8988T (cell line): Measurements from ENCODE around the gene WNK1.
"Not testable (repeated sequence)": the region's sequence is repeated elsewhere in the genome, so short reads cannot be mapped to it uniquely, and the experiment has no call there.

Source experiments
- DNase-seq: peaks from one replicate; pipeline ENCODE4 v3.0.0; 2011

WNK1 gene

DNA sequence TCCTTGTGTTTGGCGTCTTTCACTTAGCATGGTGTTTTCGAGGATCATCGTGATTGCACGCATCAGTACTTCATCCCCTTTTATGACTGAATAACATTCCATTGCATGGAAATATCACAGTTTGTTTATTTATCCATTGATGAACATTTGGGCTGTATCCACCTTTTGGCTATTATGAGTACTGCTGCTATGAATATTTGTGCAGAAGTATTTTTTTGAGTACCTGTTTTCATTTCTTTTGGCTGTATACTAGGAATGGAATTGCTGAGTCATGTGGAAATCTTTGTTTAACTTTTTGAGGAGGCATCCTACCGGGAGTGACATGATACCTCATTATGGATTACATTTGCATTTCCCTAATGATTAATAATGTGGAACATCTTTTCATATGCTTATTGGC is 66.4 kb downstream of the WNK1 start:
- DNase-seq = no peak

DNA sequence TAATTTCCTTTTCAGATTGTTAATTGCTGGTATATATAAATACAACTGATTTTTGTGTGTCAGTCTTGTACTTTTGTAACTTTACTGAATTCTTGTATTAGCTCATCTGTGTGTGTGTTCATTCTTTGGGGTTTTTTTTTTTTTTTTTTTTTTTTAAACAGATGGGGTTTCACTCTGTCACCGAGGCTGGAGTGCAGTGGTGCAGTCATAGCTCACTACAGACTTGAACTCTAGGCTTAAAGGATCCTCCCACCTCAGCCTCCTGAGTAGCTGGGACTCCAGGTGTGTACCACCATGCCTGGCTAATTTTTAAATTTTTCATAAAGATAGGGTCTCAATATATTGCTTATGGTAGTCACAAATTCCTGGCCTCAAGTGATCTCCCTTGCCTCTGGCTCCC is 68.0 kb downstream of the WNK1 start:
- no peak for DNase-seq

DNA sequence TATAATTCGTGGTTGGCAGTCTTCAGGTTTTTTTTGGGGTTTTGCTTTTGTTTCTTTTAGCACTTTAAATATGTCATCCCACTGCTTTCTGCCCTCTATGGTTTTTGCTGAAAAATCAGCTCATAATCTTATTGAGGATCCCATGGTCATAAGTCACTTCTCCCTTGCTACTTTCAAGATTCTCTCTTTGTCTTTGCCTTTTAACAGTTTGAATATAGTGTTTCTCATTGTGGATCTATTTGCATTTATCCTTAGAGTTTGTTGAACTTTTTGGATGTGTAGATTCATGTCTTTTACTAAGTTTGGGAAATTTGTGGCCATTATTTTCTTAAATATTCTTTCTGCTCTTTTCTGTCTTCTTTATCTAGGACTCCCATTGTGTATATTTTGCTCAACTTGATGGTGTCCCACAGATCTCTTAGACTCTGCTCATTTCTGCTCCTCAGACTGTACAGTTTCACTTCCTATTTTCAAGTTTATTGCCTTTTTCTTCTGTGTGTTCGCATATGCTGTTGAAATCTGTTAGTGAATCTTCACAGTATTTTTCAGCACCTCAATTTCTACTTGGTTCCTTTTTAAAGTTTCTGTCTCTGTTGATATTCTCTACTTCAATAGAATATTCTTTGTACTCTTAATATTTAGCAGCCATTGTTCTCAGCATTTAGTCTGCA is 70.8 kb downstream of the WNK1 start:
- no peak for DNase-seq

DNA sequence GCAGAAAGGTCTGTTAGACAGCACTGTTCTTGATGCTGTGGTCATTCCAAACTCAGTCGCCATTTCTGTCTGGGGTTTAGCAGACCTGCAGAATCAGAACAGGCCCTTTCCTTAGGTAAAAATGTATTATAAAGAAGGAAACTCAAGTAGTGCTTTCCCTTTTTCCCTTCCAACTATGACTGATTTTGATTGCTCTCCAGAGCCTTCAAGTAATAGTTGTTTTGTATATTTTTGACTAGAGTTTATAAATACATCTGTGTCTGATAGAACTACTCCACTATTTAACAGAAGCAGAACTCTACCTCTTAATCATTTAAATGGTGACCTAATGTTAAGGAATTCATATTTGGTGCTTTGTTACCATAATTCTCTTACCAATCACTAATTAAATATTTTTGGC is 74.0 kb downstream of the WNK1 start:
- no peak for DNase-seq

DNA sequence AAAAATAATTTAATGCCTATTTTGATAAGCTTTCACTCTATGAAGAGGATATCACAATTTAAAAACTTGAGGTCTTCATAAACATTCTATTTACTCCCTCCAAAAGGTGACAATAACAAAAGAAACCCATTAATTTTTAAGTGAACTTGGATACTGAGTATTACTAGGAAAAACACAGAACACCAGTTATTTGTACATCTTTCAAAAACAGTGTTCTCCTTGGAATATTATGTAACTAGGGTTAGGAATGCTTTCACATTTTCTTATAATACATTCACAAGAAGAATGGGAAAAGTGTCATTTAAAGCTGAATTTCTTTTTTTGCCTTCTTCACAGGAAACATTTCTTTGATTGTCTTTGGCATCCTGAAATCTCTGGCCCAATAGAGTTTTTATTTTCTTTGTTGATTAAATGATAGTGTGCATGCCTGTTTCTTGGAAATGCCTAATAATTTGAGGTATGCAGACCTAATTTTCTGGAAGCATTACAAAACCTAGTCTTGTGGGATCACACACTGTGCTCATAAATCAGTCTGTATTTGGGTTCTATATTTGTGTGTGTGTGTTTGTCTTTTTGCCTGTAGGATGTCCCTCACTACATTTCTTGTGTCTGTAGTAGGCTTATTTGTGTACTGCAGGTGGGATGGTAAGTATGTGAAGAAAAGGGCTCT is 76.5 kb downstream of the WNK1 start:
- no peak for DNase-seq

DNA sequence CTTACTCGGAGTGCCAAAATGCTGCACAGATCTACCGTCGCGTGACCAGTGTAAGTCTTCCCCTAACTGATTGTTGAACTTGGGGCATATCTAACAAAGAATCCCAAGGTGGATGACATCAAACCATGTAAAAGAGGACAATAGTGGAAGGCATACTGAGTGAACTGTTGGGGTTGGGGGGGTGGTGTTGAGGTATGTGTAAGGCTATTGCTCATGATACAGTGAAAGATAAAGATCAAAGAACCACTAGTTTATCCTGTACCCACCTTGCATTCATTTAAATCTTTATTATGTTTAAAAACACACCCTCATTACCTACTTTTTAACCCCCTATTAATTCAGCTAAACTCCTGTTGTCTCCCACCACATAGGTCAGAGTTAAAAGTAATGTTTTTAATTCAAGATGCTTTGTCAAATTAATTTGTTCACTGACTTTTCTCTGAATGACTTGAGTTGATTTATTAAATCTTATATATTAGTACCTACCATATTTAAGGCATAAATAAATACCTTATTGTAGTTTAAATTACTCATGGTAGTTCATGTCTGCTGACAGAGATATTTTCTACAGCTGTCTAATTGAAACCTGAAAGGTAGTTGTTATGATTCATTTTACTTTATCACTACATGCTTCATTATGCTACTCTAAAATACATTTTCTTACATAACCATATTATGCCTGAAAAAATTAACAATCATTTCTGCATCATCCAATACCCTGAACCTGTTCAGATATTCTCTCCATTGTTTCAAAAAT is 77.9 kb downstream of the WNK1 start:
- DNase-seq = no peak

DNA sequence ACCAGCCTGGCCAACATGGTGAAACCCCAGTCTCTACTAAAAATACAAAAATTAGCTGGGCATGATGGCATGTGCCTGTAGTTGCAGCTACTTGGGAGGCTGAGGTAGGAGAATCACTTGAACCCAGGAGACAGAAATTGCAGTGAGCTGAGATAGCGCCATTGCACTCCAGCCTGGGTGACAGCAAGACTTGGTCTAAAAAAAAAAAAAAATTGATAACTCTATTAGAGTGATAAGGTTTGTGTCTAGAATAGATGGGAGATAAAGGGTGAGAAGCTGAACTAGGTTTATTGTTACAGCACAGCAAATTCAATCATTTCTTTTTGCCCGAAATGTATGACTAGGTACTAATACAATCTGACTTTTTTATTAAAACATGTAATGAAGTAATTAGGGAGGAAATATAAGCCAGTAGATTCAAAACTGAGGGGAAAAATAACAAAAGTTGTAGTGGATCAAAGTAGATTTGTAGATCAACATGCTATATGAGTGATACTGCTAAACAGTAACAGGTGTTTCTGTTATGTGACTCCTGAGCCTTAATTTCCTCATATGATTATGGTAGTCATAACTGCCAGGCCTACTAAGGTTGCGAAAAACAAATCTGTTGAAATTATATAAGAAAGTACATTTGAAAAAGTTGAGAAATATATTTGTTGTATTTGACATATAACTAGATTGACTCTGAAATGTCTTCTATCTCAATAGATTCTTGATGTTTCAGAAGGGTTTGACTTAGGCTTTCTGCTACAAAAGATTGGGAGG is 83.6 kb downstream of the WNK1 start:
- DNase-seq = no peak

DNA sequence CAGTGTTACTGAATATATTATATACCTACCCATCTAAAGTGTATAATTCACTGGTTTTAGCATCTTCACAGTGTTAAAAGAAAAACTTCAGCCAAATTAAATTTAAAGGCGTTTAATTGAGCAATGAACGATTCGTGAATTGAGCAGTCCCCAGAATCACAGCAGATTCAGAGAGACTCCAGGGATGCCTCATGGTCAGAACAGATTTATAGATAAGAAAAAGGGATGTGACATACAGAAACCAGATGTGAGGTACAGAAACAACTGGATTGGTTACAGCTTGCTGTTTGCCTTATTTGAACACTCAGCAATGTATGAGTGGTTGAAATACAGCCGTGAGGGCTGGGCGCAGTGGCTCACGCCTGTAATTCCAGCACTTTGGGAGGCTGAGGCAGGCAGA is 84.6 kb downstream of the WNK1 start:
- no peak for DNase-seq

DNA sequence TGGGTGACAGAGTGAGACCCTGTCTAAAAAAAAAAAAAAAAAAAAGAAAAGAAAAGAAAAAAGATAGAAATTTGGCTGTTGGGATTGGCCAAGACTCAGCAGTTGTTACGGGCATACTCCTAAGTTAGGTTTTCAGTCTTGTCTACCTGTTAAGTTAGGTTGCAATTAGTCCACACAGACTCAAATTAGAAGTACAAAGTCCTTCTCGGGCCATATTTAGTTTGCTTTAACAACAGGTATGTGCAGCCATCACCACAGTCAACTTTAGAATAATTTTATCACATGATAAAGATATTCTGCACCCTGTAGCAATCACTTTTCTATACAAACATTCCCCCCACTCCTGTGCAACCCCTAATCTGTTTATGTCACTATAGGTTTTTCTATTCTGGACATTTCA is 85.2 kb downstream of the WNK1 start:
- no peak for DNase-seq

DNA sequence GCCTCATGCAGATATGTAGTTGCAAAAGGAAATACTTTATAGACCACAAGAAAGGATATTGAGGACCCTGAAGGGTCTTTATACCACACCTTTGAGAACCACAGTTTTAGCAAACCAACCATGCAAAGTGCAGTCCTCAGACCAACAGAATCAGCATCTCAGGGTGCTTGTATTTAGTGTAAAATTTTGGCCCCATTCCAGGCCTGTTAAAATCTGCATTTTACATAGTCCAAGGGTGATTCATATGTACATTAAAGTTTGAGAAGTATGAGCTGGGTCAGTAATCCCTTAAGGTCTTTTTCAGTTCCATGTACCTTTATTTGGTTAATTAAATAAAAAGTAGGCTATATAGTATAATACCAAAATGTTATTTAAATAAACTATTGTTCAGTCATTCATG is 91.2 kb downstream of the WNK1 start:
- DNase-seq = no peak

DNA sequence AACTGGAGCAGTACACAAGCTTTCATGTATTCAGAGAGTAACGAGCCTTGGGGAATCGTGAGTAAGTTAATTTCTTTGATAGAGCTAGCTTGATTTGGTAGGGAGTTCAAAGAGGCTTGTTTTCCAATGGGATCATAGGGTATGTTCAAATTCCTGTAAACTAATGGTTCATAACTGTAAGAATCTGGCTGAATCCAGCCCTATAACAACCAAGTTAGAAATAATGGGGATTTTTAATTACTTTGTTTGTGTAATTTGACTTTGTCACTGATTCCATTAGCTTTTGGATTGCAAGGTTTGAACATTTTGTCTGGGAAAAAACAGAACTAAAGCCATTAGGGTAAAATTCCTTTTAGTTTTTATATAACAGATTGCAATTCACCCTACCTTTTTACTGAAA is 94.0 kb downstream of the WNK1 start:
- DNase-seq = no peak

DNA sequence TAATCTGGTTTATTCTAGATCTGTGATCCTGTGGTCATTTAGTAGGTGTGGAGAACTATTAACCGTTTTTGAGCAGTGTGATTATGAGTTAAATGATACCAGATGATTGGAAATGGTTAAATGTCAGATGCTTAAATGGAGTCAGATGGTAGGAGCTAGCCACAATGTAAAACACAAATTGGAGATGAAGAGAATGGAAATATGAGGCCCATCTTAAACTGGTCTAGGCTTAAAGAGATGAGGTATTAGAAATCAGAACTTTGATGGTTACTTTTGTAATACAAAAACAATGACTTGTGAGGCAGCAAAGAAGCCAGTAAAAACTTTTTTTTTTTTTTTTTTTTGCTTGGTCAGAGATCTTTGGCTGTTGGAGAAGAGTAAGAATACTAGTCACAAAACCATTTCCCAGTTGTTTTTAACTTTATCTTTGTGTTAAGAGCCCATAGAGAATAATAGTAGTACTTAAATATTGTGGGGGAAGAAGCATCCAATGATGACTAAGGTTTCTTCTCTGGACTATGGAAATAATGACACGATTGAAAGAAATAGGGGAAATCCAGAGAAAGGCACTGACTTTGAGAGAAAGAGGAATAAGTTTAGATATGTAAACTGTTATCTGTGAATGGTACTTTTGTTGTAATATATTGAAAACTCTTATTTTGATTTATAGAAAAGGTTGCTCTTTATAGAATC is 95.9 kb downstream of the WNK1 start:
- DNase-seq = no peak

DNA sequence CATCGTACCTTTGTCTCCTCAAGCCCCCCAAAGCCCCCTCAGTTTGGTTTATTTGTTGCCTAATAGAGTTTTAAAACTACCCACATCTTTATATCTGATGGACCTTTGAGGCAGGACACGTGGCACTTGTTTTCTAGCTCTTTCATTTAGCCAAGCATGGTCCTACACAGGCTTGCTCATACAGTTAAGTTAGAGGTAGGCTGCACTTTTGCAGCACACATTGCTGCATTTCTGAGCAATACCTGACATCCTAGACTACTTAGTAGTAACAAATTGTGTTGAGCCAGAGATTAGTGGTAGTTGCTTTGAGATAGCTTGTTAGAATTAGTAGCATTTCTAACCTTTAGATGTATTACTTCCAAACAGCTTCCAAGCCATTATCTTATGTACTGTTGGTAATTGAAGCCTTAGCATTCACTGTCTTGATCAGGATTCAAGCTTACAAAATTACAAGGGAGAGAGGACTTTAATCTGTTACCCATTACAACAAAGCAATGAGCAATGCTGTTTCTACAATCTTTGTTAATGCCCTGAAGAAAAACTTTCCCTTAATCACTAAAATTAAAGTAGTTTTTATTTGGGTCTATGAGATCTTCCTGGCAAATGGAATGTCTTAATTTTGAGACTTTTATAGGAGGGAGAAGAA is 96.6 kb downstream of the WNK1 start:
- no peak for DNase-seq

DNA sequence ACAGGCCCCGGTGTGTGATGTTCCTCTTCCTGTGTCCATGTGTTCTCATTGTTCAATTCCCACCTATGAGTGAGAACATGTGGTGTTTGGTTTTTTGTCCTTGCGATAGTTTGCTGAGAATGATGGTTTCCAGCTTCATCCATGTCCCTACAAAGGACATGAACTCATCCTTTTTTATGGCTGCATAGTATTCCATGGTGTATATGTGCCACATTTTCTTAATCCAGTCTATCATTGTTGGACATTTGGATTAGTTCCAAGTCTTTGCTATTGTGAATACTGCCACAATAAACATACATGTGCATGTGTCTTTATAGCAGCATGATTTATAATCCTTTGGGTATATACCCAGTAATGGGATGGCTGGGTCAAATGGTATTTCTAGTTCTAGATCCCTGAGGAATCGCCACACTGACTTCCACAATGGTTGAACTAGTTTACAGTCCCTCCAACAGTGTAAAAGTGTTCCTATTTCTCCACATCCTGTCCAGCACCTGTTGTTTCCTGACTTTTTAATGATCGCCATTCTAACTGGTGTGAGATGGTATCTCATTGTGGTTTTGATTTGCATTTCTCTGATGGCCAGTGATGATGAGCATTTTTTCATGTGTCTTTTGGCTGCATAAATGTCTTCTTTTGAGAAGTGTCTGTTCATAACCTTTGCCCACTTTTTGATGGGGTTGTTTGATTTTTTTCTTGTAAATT is 97.5 kb downstream of the WNK1 start:
- DNase-seq = not testable (repeated sequence)

DNA sequence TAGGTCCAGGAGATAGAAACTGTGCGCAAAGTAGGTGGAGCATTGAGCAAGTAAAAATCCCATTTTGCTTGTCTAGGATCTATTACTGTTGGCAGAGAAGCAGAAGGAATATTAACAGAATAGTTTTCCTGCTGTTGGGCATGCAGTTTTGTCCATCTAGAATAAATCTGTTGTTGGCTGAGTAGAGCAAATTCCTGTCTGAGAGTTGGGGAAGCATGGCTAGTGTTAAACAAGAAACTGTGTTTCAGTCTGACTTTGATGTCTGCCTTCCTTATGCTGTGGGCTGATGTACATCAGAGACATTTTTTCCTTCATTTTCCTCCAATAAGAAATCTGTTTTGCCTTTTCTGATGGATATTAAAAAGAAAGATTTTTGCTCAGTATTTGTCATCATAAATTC is 99.0 kb downstream of the WNK1 start:
- DNase-seq = no peak

DNA sequence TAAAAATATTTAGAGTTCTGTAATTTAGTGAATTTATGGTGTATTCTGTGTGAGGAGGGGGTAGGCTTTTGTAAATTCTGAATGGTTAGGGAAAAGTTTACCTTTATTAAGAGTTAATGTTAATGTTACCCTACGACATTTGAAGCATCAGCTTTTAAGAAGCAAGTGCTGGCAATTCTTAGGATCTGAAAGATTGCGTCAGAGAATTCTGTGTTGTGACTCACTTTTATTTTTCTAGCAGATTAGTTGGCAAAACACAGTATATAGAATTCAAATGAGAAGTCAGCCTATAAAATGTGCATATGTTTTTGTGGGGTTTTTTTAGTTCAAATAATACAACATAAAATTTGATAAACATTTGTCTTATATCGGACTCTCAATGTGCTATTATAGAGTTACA is 99.5 kb downstream of the WNK1 start:
- DNase-seq = no peak

DNA sequence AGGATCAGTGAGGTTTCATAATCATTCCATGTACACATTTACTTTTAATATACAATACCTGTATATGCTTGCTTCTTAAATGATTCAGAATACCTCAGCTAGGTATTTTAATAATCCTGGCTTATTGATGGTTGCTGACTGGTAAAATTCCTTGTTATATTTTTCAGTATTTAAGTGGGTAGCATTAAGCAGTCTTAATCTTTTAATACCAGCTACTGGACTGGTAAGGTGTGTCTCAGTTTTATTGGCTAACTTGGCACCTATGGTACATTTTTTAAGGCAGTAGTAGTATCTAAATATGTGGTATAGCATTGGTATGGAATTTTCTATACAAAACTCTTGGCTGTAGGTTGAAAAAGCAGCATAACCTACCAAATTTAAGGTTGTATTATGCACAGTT is 100.5 kb downstream of the WNK1 start:
- no peak for DNase-seq

DNA sequence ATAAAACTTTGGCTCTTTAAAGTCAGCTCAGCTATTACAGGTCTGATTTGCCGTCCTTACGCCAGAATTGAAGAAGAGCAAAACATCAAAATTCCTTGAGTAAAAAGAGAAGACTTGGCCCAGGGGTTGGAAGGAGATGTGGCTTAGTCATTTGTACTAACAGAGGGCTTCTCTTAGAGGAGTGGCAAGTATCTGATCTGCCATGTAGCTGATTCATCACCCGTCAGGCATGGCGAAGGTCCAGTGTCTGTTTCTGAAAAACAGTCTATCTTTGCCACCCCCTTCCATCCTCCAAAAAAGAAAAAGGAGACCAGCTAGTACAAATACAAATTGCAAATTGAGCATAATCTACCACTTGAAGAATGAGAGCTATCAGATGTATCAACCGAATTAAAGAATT is 105.2 kb downstream of the WNK1 start:
- DNase-seq = no peak

DNA sequence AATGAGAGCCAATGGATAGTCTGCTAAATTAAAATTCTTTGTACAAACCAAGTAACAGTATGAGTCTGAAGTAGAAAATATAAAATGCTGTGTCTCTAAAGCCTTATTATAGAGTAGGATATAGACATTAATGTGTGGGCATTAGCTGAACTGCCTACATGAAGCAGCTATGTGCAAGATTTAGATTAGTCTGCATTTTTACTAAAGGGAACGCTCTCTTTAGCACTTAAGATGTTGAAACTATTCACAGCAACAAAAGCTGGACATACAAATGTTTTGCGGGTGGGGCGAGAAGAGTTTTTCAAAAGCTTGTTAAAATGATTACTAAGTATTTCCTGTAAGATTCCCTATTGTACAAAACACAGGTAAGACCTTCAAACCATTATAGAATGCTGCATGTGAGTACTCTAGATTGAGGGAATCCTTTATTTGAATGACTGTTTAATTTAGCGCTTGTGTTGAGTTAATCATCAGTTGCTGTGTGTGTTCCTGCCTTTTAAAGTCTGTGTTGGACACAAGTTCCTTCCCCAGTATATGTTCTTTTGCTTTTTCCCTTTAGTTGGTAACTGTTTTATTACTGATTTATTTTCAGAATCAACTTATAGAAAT is 110.0 kb downstream of the WNK1 start:
- DNase-seq = no peak

DNA sequence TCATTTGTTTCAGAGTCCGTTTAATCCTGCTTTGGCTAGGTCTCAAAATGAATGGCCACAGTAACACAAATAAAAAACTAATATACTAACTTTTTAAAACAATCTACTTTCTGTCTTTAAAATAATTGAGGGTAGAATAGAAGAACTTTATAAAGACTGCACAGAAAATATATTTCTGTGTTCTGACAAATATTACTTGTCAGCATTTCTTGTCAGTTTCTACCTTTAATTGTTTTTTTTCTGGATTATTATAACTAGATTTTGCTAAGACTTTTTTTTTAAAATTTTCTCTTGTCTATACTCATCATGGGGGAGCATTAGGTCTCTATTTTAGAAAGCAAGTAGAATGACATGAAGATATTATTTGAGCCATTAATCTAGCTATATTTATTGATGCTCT is 110.9 kb downstream of the WNK1 start:
- DNase-seq = no peak

DNA sequence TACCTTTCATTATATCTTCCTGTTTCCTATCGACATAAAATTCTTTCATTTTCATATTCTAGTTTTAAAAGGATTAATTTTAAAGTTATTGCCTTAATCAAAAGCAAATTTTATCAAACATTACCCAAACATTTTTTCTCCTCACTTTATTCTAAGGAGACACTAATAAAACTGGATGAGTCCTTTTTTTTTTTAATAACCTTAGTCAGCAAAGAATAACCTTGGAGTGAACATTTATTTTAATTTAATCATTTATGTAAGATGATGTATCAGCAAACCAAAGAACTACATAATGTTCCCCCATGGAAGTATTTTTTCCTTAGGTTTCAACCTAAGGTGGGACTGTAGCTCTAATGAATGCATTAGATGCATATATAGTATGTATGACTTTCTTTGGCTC is 113.2 kb downstream of the WNK1 start:
- no peak for DNase-seq
